HEK293T (cell line): ENCODE measurements around the gene TMEFF2.

Experiments
- BHLHE40 ChIP-seq: fragments of 450-650 bp; IDR thresholded peaks from 2 replicates; pipeline ENCODE4 v1.6.1; 2016; ENCODE audit warnings: mild to moderate bottlenecking, moderate library complexity, borderline replicate concordance
- CTBP1 ChIP-seq: fragments of 450-650 bp; IDR thresholded peaks from 2 replicates; pipeline ENCODE4 v1.6.1; 2016; ENCODE audit warnings: borderline replicate concordance
- ELF4 ChIP-seq: fragments of 450-650 bp; IDR thresholded peaks from 2 replicates; pipeline ENCODE4 v1.6.1; 2017; ENCODE audit warnings: antibody characterized with exemption
- FOXK2 ChIP-seq: fragments of 450-650 bp; IDR thresholded peaks from 2 replicates; pipeline ENCODE4 v1.6.1; 2016; ENCODE audit warnings: mild to moderate bottlenecking
- FOXM1 ChIP-seq: fragments of 450-650 bp; IDR thresholded peaks from 2 replicates; pipeline ENCODE4 v1.6.1; 2017; ENCODE audit warnings: mild to moderate bottlenecking, borderline replicate concordance
- HDGF ChIP-seq: fragments of 450-650 bp; IDR thresholded peaks from 2 replicates; pipeline ENCODE4 v1.6.1; 2017; ENCODE audit warnings: antibody characterized with exemption, borderline replicate concordance
- LEF1 ChIP-seq: fragments of 450-650 bp; IDR thresholded peaks from 2 replicates; pipeline ENCODE4 v1.6.1; 2017; ENCODE audit warnings: mild to moderate bottlenecking, borderline replicate concordance
- PKNOX1 ChIP-seq: fragments of 450-650 bp; IDR thresholded peaks from 2 replicates; pipeline ENCODE4 v1.6.1; 2016
- SP1 ChIP-seq: fragments of 450-650 bp; IDR thresholded peaks from 2 replicates; pipeline ENCODE4 v1.6.1; 2017
- SUZ12 ChIP-seq: fragments of 450-650 bp; IDR thresholded peaks from 2 replicates; pipeline ENCODE4 v1.6.1; 2016; ENCODE audit warnings: mild to moderate bottlenecking
- TARDBP ChIP-seq: fragments of 450-650 bp; IDR thresholded peaks from 2 replicates; pipeline ENCODE4 v1.6.1; 2016
- ZNF384 ChIP-seq: fragments of 450-650 bp; IDR thresholded peaks from 2 replicates; pipeline ENCODE4 v1.6.1; 2016

- TF ChIP-seq TARDBP (no peak), HDGF (no peak), BHLHE40 (no peak), ELF4 (no peak), SUZ12 (no peak), FOXM1 (no peak), PKNOX1 (no peak), CTBP1 (peak; percentile 80), ZNF384 (no peak), FOXK2 (no peak), SP1 (no peak), LEF1 (no peak)
These were observed at the start of gene TMEFF2 for GRCh38 chr2:192194866-192195547.
